RWPE2 (cell line): ENCODE data around the gene TMEM52B.

Experiments used
- ATAC-seq: fragments of 200-7000 bp; cut with Tn5 transposase; 3 replicates; pipeline ENCODE4 v1.9.1; 2021; ENCODE audit warnings: low read depth
- DNase-seq: peaks from one replicate; pipeline ENCODE4 v3.0.0-alpha.2; 2020; ENCODE audit warnings: low spot score
- H3K27ac ChIP-seq: fragments of 450-650 bp; 2 replicates; pipeline ENCODE4 v1.5.1; 2017; ENCODE audit warnings: mild to moderate bottlenecking; ENCODE audit not compliant: poor library complexity, severe bottlenecking
- H3K27me3 ChIP-seq: fragments of 250-450 bp; sonication (Bioruptor Pico); 2 replicates; pipeline ENCODE4 v1.5.1; 2021; ENCODE audit warnings: mild to moderate bottlenecking, moderate library complexity; ENCODE audit not compliant: insufficient read depth, poor library complexity, severe bottlenecking
- H3K36me3 ChIP-seq: fragments of 250-450 bp; sonication (Bioruptor Pico); 2 replicates; pipeline ENCODE4 v1.5.1; 2020; ENCODE audit warnings: low read depth, mild to moderate bottlenecking, moderate library complexity
- H3K4me1 ChIP-seq: fragments of 250-450 bp; sonication (Bioruptor Pico); 2 replicates; pipeline ENCODE4 v1.5.1; 2021; ENCODE audit warnings: mild to moderate bottlenecking, moderate library complexity; ENCODE audit not compliant: insufficient read depth, poor library complexity, severe bottlenecking
- H3K4me3 ChIP-seq: fragments of 250-450 bp; sonication (Bioruptor Pico); 2 replicates; pipeline ENCODE4 v1.5.1; 2021; ENCODE audit warnings: mild to moderate bottlenecking, moderate library complexity; ENCODE audit not compliant: severe bottlenecking
- H3K9me3 ChIP-seq: fragments of 250-450 bp; sonication (Bioruptor Pico); 2 replicates; pipeline ENCODE4 v1.5.1; 2021; ENCODE audit warnings: mild to moderate bottlenecking, moderate library complexity; ENCODE audit not compliant: severe bottlenecking
- CTCF ChIP-seq: fragments of 450-650 bp; IDR thresholded peaks from one replicate; pipeline ENCODE4 v1.5.1; 2017; ENCODE audit warnings: mild to moderate bottlenecking, moderate library complexity; ENCODE audit not compliant: poor library complexity, severe bottlenecking

Gene TMEM52B

DNA sequence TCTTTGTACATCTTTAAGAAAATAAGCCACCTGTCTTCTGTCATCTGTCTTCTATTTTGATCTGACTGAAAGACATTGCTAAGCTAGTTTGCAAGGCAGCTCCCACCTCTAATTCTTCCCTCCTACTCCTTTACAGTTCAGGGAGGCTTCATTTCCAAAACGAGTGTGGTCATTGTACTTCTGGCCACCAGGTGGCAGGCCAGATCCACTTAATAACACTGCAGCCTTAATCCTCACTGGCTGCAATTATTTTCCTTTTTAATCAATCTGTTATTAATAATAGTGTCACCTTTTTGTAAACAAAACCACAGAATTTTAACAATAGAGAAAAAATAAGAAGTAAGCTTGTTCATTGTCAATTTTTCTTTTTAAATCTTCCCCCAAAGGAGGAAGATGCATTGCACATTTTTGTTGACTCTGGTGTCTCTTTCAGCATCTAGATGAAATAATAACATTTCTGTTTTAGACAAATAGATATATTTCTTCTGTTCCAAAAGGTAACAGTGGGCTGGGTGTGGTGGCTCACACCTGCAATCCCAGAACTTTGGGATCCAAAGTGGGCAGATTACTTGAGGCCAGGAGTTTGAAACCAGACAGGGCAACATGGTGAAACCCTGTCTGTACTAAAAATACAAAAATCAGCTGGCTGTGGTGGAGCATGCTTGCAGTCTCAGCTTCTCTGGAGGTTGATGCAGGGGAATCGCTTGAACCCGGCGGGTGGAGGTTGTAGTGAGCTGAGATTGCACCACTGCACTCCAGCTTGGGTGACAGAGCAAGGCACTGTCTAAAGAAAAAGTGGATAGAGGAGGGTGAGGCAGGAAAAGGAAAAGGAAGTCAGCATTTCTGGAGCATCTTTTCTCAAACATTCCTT, 57.2 kb downstream of the TMEM52B start:
- no peak overlapping the region for H3K4me3 ChIP-seq
- no peak overlapping the region for H3K27ac ChIP-seq
- no peak for ATAC-seq
- no peaks in the 10 kb centered on the region for H3K4me1 ChIP-seq
- no peaks in the 10 kb centered on the region for H3K27me3 ChIP-seq
- H3K9me3 ChIP-seq: no peaks in the 10 kb centered on the region
- no peaks in the 10 kb centered on the region for H3K36me3 ChIP-seq
- no peak for DNase-seq
- peak; percentile 68 for TF ChIP-seq CTCF

- no peaks in the 10 kb centered on the region for H3K9me3 ChIP-seq
- DNase-seq: no peak
- no peak overlapping the region for H3K4me3 ChIP-seq
- no peak for ATAC-seq
- H3K36me3 ChIP-seq: no peaks in the 10 kb centered on the region
- H3K4me1 ChIP-seq: no peaks in the 10 kb centered on the region
- H3K27ac ChIP-seq: no peak overlapping the region
- no peaks in the 10 kb centered on the region for H3K27me3 ChIP-seq
- TF ChIP-seq CTCF: no peak
Observed at GRCh38 chr12:10236720-10237119, 57.9 kb downstream of the TMEM52B start.

DNA sequence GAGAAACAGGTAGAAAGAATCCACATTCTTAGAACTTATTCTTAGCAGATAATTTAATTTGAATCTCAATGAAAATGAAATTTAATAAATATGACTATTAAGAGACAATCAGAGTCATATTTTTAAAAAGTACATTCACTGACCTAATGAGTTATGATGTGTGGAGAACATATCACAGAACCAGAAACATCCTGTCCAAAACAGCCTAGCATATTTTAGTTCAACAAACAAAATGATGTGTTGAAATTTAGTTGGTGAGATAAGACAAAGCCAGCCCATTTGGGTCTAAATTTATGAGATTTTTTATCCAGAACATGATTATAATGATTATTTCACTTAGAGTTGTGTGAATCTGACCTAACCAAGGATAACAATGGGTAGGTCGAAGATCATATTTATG, 59.7 kb downstream of the TMEM52B start:
- no peaks in the 10 kb centered on the region for H3K4me1 ChIP-seq
- TF ChIP-seq CTCF: no peak

DNA sequence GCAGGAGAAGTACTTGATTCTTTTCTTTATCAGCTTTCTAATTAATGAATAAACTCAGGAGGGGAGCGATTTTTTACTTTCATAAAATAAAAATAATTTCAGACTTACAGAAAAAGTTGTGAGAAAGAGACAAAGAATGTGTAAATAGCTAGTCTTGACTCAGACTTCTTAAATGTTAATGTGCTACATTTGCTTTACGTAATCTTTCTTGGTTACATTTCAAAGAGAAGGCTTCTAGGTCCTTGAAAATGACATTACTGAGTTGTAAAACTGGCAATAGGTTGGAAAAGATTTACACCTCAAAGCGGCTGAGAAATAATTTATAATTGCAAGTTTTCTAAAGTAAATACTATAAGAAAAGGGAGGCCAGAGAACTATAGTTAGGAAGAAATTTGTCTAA, 62.5 kb downstream of the TMEM52B start:
- ATAC-seq: no peak
- Histone ChIP-seq H3K36me3 (no peaks in the 10 kb centered on the region), H3K27me3 (no peaks in the 10 kb centered on the region), H3K27ac (no peak overlapping the region), H3K4me3 (no peak overlapping the region), H3K9me3 (no peaks in the 10 kb centered on the region), H3K4me1 (no peaks in the 10 kb centered on the region)
- no peak for DNase-seq
- TF ChIP-seq CTCF: no peak

More for the DNA sequence above, 59.7 kb downstream of the TMEM52B start:
- Histone ChIP-seq H3K36me3 (no peaks in the 10 kb centered on the region), H3K4me3 (no peak overlapping the region), H3K9me3 (no peaks in the 10 kb centered on the region), H3K27me3 (no peaks in the 10 kb centered on the region), H3K27ac (no peak overlapping the region)
- no peak for DNase-seq
- no peak for ATAC-seq
